MM.1S (cell line): ENCODE measurements around the gene EIF3CL.
"Not testable (repeated sequence)": the region's sequence is repeated elsewhere in the genome, so short reads cannot be mapped to it uniquely, and the experiment has no call there.

ENCODE experiments used
- DNase-seq: peaks from one replicate; pipeline ENCODE4 v3.0.0-alpha.2; 2015
- H2AFZ ChIP-seq: fragments of 300-600 bp; sonication (generic); 2 replicates; pipeline ENCODE4 v1.6.0; 2016; ENCODE audit warnings: antibody characterized with exemption, low read length
- H3F3A ChIP-seq: fragments of 300-600 bp; sonication (generic); 2 replicates; pipeline ENCODE4 v1.6.1; 2016; ENCODE audit warnings: mild to moderate bottlenecking, antibody characterized with exemption, low read length, moderate library complexity, mixed read lengths; ENCODE audit not compliant: insufficient read depth
- H3K27ac ChIP-seq: fragments of 300-600 bp; sonication (generic); 2 replicates; pipeline ENCODE4 v1.5.1; 2016; ENCODE audit warnings: mild to moderate bottlenecking, low read length
- H3K27me3 ChIP-seq: fragments of 300-600 bp; sonication (generic); replicated peaks from 2 replicates; pipeline ENCODE4 v1.6.0; 2016; ENCODE audit warnings: low read length; ENCODE audit not compliant: insufficient read depth
- H3K36me3 ChIP-seq: fragments of 300-600 bp; sonication (generic); replicated peaks from 2 replicates; pipeline ENCODE4 v1.6.1; 2016; ENCODE audit warnings: mild to moderate bottlenecking, low read length, mixed read lengths; ENCODE audit not compliant: insufficient read depth
- H3K4me1 ChIP-seq: fragments of 300-600 bp; sonication (generic); 2 replicates; pipeline ENCODE4 v1.6.1; 2016; ENCODE audit warnings: low read length, mixed read lengths
- H3K4me2 ChIP-seq: fragments of 300-600 bp; sonication (generic); 2 replicates; pipeline ENCODE4 v1.6.0; 2016; ENCODE audit warnings: low read depth, low read length
- H3K4me3 ChIP-seq: fragments of 300-600 bp; sonication (generic); 2 replicates; pipeline ENCODE4 v1.5.1; 2016; ENCODE audit warnings: low read length, mixed read lengths
- H3K79me2 ChIP-seq: fragments of 300-600 bp; sonication (generic); 2 replicates; pipeline ENCODE4 v1.6.1; 2016; ENCODE audit warnings: mixed run types, low read length, mixed read lengths
- H3K9ac ChIP-seq: fragments of 300-600 bp; sonication (generic); 2 replicates; pipeline ENCODE4 v1.6.1; 2016; ENCODE audit warnings: low read length, mixed read lengths
- H3K9me2 ChIP-seq: fragments of 300-600 bp; sonication (generic); replicated peaks from 2 replicates; pipeline ENCODE4 v1.6.1; 2016; ENCODE audit warnings: mild to moderate bottlenecking, low read length, mixed read lengths; ENCODE audit not compliant: insufficient read depth
- H3K9me3 ChIP-seq: fragments of 300-600 bp; sonication (generic); replicated peaks from 2 replicates; pipeline ENCODE4 v1.6.1; 2016; ENCODE audit warnings: mild to moderate bottlenecking, low read length, mixed read lengths; ENCODE audit not compliant: insufficient read depth
- H4K20me1 ChIP-seq: fragments of 300-600 bp; sonication (generic); 2 replicates; pipeline ENCODE4 v1.6.1; 2016; ENCODE audit warnings: mild to moderate bottlenecking, low read length, moderate library complexity, mixed read lengths; ENCODE audit not compliant: insufficient read depth

Gene EIF3CL

GRCh38 chr16:28336940-28337710 lies 66.5 kb downstream of the EIF3CL start:
- H3K4me3 ChIP-seq = not testable (repeated sequence)

DNA sequence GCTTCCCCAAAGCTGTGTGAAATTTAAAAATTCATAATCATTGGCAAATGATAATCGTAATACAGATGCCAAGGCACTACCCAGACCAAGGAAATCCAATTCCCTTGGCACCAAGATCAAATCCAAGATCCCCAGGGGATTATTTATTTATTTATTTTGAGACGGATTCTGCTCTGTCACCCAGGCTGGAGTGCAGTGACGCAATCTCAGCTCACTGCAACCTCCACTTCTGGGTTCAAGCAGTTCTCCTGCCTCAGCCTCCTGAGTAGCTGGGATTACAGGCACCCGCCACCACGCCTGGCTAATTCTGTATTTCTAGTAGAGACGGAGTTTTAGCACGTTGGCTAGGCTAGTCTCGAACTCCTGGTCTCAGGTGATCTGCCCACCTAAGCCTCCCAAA lies 68.0 kb downstream of the EIF3CL start:
- not testable (repeated sequence) for DNase-seq, H3K36me3 ChIP-seq, H3K79me2 ChIP-seq, H4K20me1 ChIP-seq, H3K4me3 ChIP-seq, H2AFZ ChIP-seq, H3F3A ChIP-seq, H3K4me2 ChIP-seq, H3K9ac ChIP-seq, H3K27ac ChIP-seq, H3K9me2 ChIP-seq, H3K9me3 ChIP-seq, H3K4me1 ChIP-seq, H3K27me3 ChIP-seq

More at GRCh38 chr16:28336940-28337710, 66.5 kb downstream of the EIF3CL start:
- H3K27me3 ChIP-seq, H3K9ac ChIP-seq, DNase-seq, H3K36me3 ChIP-seq, H3K79me2 ChIP-seq, H3F3A ChIP-seq, H3K9me3 ChIP-seq, H3K4me1 ChIP-seq, H3K9me2 ChIP-seq, H4K20me1 ChIP-seq, H3K4me2 ChIP-seq, H2AFZ ChIP-seq: not testable (repeated sequence)
- H3K27ac ChIP-seq = peak overlapping the region; percentile 68; the same call in 1 of the 2 replicates

- H3K9ac ChIP-seq, H3K4me2 ChIP-seq, H3K4me1 ChIP-seq, H3K9me2 ChIP-seq, H2AFZ ChIP-seq, H3K27me3 ChIP-seq, H3K27ac ChIP-seq, H3K9me3 ChIP-seq, H3K79me2 ChIP-seq, H3K4me3 ChIP-seq, H3F3A ChIP-seq, H3K36me3 ChIP-seq, H4K20me1 ChIP-seq, DNase-seq: not testable (repeated sequence)
Measured at GRCh38 chr16:28332632-28333031, 71.0 kb downstream of the EIF3CL start.

- not testable (repeated sequence) for H3K4me2 ChIP-seq, H2AFZ ChIP-seq, H3F3A ChIP-seq, H3K36me3 ChIP-seq, H3K27ac ChIP-seq, H3K9me2 ChIP-seq, H3K79me2 ChIP-seq, H3K9ac ChIP-seq, H3K4me3 ChIP-seq, DNase-seq, H3K4me1 ChIP-seq, H3K9me3 ChIP-seq, H4K20me1 ChIP-seq, H3K27me3 ChIP-seq
Measured at GRCh38 chr16:28330981-28331380, 72.7 kb downstream of the EIF3CL start.

DNA sequence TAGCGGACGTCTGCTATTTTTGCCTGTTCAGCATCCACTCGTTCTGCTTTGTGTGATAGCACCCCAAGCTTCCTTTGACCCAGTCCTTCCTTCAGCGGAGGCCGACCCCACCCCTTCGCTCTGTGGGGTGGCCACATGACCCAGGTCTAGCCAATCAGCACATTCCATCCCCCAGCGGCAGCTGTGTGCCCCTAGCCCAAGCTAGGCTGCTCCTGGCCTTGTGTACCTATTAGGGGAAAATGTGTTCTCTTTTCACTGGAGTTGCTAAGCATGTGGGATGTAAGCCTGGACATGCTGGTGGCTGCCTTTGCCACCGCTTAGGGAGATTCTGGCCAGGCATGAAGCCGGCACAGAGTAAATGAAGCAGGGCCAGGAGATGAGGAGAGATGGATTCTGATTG lies 73.4 kb downstream of the EIF3CL start:
- not testable (repeated sequence) for H3K27me3 ChIP-seq, DNase-seq, H3K36me3 ChIP-seq, H3K9me3 ChIP-seq, H3K4me1 ChIP-seq, H3K79me2 ChIP-seq, H2AFZ ChIP-seq, H3K27ac ChIP-seq, H3K9ac ChIP-seq, H4K20me1 ChIP-seq, H3F3A ChIP-seq, H3K4me3 ChIP-seq, H3K4me2 ChIP-seq, H3K9me2 ChIP-seq
